ENCODE data around the gene FLNB.

Gene FLNB

DNA sequence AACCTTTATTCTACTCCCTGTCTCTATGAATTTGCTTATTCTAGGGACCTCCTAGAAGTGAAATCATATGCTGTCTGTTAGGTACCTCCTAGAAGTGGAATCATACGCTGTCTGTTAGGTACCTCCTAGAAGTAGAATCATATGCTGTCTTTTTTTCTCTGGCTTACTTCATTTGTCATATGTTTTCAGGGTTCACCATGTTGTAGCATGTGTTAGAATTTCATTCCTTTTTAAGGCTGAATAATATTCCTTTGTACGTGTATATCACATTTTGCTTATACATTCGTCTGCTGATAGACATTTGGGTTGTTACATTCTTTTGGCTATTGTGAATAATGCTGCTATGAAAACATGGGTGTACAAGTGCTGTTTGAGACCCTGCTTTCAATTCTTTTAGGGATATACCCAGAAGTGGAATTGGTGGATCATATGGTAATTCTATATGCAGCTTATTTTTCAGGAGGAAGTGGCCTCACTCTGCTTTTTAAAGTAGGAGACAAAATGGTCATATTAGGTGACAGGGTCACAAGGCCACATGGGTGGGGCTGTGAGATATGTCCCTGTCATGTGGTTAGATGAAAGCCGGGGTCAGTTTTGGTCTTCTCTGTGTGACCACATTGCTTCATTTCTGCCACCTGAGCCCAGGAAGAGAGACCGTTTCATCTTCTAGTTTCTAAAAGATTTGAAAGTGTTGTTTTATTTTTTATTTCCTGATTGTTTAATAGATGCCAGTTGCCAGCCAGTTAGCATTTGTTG is 76.7 kb downstream of the FLNB start:
- DNase-seq, result no peak

DNA sequence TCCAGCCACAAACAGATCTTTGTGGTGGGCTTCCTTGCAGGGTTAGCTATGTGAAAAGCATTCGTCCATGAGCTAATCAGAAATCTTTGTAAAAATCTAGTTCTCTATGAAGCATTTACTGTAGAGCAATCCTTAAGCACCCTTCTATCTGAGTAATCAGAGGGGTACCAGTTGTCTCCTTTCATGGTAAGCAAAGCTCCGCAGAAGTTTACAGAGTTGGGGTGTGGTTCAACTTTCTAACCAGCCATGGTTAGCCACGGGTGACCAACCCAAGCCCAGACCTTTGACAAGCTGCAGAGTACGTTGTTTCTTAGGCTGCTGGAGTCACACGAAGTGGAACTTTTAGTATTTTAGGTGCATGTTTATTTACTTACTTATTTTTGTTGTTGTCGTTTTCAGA is 77.4 kb downstream of the FLNB start:
- DNase-seq, result no peak

DNA sequence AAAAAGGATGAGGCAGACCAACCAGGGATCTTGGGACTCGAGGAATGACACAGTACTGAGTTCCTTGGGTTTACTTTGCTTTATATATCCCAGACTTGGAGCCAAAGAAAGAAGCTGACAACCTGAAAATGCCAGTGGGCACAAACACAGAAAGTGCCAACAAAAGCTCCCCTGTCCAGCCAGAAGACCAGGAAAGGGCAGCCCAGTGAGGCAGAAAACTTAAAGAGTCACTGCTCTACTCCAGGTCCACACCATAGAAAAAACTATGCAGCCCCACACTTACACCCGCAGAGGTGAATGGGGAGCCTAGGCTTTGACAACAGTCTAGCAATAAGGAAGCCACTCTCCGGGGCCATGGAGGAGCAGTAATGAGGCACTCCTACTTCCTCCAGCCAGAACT is 80.3 kb downstream of the FLNB start:
- no peak for DNase-seq

DNA sequence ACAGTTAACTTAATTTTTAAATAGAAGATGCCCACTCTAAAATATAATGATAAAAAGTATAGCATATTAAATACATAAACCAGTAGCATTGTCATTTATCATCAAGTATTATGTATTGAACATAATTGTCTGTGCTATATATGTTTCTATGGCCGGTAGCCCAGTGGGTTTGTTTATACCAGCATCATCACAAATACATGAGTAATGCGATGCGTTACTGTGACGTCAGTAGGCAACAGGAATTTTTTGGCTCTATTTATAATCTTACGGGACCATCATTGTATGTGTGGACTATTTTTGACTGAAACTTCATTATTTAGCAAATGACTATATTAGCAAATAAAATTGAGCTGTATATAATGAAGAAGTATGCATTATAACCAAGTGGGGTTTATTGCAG is 82.1 kb downstream of the FLNB start:
- no peak for DNase-seq

DNA sequence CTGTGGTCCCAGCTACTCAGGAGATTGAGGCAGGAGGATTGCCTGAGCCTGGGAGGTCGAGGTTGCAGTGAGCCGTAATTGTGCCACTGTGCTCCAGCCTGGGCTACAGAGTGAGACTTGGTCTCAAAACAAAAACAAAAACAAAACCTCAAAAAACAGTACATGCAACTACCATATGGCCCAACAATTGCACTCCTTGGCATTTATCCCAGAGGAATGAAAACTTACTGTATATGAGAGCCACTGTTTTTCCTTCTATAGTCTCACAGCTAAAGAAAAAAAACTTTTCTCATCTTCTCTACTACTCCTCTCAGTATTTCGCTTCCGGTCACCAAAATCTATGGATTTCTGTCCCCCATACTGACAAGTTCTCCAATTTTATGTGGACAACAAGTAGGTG is 84.3 kb downstream of the FLNB start:
- no peak for DNase-seq

DNA sequence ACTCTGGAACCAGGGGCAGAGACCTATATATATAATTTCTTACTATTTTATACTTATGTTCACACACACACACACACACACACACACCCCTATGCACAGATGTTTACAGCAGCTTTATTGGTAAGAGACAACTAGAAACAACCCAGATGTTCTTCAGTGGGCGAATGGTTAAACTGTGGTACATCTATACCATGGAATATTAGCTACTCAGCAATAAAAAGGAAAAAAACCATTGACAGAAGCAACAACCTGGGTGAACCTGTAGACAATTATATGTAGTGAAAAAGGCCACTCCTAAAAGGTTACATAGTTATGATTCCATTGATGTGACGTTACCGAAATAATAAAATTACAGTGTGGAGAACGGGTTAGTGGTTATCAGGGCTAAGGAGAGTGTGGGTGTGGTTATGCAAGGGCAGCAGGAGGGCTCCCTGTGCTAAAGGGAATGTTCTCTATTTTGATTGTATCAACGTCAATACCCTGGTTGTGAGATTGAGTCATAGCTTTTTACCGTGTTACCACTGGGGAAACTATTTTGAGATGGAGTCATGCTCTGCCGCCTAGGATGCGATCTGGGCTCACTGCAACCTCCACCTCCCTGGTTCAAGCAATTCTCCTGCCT is 85.5 kb downstream of the FLNB start:
- DNase-seq, result no peak

DNA sequence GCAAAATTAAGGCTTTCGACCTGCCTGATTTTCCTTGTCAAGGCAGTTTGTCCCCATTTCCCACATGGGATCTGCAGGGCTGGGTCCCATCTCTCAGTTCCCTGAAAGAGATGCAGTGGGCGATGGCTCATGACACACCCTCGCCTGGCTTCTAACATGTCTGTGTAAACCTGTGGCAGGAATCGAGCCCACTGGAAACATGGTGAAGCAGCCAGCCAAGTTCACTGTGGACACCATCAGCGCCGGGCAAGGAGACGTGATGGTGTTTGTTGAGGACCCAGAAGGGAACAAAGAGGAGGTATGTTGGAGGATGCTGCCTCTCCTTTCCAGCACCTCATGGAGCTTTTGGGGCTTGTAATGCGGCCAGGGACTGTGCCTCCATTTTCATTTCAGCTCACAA is 86.4 kb downstream of the FLNB start:
- no peak for DNase-seq

DNA sequence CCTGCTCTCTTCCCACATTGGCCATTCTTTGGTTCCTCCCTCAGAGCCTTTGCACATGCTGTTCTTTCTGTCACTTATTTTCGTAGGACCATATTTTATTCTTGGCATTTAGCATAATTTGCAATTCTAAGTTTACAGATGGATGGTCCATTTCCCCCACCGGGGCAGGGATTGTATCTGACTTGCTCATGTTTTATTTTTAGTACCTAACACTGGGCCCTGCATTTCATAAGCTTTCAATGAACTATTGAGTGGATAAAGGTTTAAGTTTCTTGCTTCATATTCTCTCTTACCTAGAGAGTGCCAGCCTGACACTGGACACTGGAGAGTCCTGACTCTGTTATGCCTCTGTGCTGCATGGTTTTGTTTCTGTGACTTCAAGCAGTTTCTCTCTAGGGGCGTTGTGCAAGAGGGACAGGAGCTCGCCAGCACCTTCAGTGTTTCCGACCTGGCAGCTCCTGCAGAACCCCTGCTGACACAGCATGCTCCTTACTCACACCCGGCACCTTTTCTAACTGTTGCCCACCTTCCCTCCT is 87.4 kb downstream of the FLNB start:
- DNase-seq, result no peak

DNA sequence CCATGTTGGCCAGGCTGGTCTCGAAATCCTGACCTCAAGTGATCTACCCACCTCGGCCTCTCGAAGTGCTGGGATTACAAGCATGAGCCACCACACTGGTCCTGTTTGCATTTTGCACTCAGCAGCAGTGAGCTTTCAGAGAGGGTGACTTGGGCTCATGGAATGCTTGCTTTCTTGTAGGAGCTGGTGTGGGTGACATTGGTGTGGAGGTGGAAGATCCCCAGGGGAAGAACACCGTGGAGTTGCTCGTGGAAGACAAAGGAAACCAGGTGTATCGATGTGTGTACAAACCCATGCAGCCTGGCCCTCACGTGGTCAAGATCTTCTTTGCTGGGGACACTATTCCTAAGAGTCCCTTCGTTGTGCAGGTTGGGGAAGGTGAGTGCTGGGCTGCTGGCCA is 90.3 kb downstream of the FLNB start:
- DNase-seq, result no peak

DNA sequence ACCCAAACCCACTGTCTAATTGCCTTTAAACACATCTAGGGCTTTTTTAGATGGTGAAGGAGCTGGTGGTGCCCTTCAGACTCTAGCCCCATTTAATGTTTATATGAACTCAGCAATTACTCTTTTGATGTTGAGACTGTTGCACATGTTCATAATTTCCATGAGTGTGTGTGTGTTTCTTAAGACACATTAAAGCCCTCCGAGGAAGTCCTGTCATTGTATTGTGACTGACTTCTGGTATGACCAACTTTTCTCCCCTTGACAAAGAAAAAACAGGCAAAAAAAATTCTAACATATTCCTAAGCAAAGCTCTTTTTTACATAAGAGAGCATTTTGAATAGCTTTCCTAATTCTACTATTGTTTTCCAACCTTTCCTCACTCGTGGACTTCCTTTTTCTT is 91.6 kb downstream of the FLNB start:
- DNase-seq, result no peak

DNA sequence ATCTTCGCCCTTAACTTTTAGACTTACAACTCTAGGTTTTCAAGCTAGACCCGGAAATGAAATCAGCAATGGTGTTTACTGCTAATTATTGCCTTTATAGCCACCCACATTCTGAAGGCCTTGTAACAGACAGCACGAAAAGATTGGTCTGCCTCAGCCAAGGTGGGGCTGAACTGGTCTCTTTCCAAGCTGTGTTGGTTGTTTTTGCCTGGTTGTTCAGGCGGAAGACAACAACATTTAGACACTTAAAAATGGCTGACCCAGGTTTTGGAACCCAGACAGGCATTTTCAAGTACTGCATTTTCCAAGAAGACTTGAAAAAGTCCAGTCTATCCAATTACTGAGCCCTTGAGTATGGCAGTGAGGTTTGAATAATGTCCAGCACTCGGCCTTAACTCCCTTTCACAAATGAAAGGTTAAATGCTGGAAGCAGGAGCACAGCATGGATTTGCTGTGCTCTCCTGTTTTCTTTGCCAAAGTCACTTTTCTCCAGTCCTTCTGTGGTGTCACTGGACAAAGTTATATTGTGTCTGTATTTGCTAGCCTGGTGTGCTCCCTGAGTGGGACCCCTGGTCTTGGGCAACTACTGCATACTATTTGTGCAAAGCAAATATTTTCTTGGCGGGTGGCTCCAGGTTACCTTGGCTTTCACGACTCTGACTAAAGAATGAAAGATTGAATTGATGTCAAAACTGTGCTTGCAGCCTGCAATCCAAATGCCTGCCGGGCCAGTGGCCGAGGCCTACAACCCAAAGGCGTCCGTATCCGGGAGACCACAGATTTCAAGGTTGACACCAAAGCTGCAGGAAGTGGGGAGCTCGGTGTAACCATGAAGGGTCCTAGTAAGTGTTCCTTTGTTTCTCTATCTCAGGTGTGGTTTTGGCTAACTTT is 93.5 kb downstream of the FLNB start:
- no peak for DNase-seq

DNA sequence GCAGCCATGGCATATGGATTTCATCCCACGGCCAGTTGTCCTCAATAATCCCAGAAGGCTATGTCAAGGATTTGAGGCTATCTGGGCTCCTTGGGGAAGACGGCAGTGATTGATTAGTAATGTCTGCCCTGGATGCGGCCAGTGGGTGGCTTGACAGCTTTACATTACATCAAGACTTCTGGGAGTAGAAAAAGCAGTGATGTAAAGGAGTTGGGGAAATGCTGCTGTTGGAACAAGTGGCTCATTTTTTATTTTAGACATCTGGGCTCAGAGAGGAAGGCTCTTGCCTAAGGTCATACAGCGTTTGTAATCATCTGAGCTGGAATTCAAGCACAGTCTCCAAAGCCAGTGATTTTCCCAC is 94.1 kb downstream of the FLNB start:
- no peak for DNase-seq

DNA sequence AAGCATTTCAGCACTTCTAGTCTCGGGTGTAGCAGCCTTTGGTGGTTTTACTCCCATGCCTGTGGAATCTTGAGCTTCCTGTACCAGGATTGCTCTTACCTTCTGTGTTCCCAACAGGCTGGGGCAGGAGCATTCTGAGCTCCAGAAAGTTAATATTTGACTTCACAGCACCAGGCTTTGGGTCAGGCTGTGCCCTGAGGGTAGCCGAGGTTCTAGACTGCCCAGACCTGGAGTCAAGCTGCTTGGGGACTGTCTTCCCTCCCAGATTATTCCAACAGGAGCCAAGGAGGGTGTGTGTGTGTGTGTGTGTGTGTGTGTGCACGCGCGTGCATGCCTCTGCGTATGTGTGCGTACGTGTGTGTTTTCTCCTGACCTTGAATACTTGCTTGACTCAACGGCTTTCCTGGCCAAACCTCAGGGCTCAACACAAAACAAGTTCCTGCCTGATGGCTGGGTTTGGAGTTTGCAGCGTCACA is 94.8 kb downstream of the FLNB start:
- no peak for DNase-seq

DNA sequence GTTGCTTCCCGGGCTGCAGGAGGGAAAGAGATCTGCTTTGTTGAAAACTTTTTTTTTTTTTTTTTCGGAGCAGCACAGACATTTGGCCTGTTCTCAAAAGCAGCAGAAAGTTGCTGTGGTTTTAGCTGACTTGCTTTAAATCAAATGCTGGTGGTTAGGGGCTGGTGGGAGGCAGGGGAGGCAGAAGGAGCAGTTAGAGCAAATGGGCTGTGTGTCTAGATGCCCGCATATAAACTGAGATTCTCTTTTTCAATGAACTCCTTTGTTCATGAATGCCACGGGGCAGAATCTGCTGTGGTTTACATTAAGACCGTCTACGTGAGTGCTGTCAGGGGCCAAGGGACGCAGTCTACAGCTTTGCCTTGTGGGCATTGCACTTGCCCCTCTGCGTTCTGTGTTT is 95.9 kb downstream of the FLNB start:
- no peak for DNase-seq

DNA sequence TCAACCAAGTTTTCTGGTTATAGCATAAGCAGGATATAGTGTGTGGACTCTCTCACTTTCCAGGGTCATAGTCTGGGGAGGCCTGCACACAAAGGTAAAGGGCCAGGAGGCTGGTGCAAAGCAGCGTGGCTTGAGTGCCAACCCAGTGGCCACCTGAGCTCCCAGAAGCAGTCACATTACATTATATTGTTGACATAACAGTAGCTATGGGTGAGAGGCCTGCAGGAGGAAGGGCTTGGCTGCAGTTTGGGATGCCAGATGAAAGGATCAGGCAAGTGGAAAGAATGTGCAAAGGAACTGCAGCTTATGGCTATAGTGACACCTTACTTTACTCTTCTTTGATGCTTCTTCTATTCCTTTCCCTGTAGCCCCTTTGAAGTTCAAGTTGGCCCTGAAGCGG is 96.5 kb downstream of the FLNB start:
- no peak for DNase-seq

DNA sequence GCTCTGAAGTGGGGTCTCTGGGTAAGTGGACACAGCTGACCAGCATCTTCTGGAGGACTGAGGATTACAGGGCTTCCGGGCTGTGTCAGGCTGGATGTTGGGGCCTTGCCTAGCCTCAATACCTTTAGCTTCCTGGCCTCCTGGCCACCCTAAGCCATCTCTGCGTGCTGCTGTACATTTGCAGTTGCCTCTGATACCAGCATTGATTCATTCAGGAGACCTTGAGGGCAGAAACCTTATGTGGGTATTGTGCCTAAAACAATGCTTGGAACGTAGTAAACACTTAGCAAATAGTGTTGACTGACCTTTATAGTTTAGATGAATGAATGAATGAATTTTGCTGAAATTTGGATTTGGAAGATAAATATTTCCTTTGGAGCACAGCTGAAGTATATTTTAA is 97.0 kb downstream of the FLNB start:
- DNase-seq, result no peak

DNA sequence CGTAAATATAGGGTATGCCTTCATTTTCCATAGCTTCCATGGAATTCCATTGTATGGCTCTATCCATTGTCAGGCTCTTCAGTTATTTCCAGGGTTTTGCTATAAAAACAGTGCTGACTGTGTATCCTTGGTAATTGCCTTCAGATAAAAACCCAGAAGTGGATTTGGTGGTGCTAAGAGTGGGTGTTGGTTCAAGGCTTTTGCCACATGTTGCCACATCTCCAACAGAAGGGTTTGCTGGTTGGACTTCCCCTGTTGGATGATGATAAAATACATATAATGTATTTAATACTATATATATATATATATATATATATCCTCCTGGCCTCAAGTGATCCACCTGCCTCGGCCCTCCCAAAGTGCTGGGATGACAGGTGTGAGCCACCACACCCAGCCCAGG is 97.8 kb downstream of the FLNB start:
- DNase-seq, result no peak

DNA sequence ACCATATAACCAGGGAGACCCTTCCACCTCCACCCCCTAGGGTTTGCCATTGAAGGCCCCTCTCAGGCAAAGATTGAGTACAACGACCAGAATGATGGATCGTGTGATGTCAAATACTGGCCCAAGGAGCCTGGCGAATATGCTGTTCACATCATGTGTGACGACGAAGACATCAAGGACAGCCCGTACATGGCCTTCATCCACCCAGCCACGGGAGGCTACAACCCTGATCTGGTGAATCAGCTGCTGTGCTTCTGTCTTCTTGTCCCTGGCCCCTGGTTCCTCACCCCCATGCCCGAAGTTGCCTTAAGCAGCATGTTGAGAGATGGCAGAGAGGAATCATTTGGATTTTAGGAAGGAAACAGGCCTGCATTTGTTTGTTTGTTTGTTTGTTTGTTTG is 98.4 kb downstream of the FLNB start:
- DNase-seq, result no peak

DNA sequence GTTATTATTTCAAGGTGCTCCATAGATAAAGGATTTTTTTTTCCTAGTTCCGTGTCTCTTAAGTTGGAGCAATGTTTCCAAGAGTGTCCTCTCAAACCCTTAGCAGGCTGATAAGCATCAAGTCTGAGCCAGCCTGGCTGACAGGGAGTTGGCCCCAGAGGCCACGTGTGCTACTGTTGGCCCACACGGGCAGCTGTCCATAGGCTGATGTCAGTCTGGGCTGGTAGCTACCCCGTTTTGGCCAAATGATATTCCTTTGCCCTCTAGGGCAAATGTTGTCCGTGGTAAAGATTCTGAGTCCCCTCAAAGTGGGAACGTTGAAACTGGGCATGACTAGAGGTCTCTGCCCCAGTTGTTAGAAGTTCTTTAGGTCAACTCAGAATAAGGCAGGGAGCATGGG is 99.4 kb downstream of the FLNB start:
- DNase-seq, result no peak

DNA sequence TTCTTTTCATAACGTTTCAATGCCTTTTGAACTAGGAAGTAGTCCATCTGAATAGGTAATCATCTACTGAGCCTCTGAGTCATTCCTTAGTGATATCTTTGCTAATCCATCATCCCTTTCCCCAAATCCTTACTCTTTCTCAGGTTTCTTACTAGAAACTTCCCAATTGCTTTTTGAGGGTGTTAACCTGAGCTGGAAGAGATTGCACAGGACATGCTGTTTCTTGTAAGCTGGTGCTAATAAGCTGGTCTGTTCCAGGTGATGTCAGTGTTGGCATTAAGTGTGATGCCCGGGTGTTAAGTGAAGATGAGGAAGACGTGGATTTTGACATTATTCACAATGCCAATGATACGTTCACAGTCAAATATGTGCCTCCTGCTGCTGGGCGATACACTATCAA is 101.5 kb downstream of the FLNB start:
- DNase-seq, result no peak

DNA sequence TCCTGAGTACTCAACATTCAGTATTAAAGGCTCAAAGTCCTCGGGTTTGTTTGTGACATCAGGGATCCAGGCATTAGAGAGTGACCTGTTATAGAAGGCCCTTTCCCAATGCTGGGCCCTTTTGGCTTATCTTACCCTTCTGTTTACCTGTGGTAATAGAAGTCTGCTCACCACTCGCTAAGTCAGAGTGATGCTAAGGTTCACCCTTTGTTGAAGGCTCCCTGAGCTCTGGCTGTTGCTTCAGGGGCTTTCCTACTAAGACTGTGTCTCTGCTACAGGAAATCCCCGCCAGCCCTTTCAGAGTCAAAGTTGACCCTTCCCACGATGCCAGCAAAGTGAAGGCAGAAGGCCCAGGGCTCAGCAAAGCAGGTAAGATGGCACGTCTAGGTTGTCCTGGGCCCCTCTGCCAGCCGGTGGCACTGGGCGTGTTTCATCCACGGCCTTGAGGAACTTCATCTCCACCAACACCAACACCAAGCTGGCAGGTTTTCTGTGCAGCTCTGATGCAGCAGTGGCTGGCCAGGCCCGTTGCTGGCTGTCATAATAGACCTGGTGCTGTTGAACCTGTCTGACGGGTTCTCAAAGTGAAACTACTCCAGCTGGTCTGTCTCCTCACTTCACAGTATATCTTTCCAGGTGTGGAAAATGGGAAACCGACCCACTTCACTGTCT is 103.4 kb downstream of the FLNB start:
- DNase-seq, result peak; percentile 15

DNA sequence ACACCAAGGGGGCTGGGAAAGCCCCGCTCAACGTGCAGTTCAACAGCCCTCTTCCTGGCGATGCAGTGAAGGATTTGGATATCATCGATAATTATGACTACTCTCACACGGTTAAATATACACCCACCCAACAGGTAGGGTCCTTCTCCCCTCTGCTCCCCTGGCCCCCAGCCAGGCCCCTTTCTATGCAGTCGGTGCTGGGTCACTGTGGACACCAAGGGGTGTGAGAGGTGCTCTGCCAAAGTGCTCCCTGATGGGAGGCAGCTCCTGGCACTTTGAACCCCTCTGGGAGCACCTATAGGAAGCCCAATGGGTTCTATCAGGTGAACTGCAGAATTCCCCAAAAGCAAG is 103.9 kb downstream of the FLNB start:
- no peak for DNase-seq

DNA sequence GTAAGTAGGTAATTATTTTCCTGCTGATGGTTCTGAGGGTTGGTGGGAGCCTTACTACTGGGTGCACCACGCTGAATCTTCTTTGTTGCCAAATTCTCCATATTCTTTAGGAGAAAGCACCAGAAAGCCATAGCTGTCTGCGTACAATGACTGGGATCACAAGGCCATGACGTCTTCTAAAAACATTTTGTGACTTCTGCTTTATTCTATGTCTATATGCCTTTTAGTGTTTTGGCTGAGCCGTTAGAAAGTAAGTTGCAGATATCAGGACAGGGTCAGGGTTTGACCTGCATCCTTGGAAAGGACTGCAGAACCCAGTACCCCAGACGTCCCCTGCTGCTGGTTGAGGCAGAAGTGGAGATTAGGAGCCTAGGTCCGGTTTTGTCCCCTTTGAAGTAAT is 107.0 kb downstream of the FLNB start:
- no peak for DNase-seq

Data from CD4-positive, alpha-beta T cell treated with Interleukin-4 for 4 hours (primary cell).